Cardiac muscle cell (in vitro differentiated cells and primary cell): Measurements from ENCODE around the gene TPRA1. TPM values are rescaled to one million over a fixed set of nuclear protein-coding genes. Genes with fewer than 3 reads are reported as not detected.

Source experiments
- DNase-seq, 2 donors: peaks; one replicate each; pipeline versions ENCODE4 v3.0.0 to v3.0.0-alpha.2; 2010 to 2017; ENCODE audit warnings: low read depth in 1 of 2, low spot score in 1 of 2
- H3K27ac ChIP-seq: fragments of 200-600 bp; sonication (generic); 2 replicates; pipeline ENCODE4 v1.5.1; 2016
- H3K27me3 ChIP-seq: fragments of 200-600 bp; sonication (generic); 2 replicates; pipeline ENCODE4 v1.6.0; 2016; ENCODE audit warnings: control low read depth
- H3K36me3 ChIP-seq: fragments of 200-600 bp; sonication (generic); 2 replicates; pipeline ENCODE4 v1.5.1; 2016; ENCODE audit warnings: control low read depth
- H3K4me1 ChIP-seq: fragments of 200-600 bp; sonication (generic); 2 replicates; pipeline ENCODE4 v1.8.1; 2017; ENCODE audit warnings: low read depth, mild to moderate bottlenecking, mixed run types
- H3K4me3 ChIP-seq: fragments of 200-600 bp; sonication (generic); 2 replicates; pipeline ENCODE4 v1.5.1; 2016; ENCODE audit warnings: mild to moderate bottlenecking
- H3K9me3 ChIP-seq: fragments of 200-600 bp; sonication (generic); 2 replicates; pipeline ENCODE4 v1.5.1; 2017; ENCODE audit warnings: low read depth, mild to moderate bottlenecking, control low read depth
- polyA plus RNA-seq: library from polyadenylated mRNA; unstranded; fragments of >200 nt; fragmentation: Nextera tagmentation; extraction: Ambion mirVana; gene quantifications from 2 replicates; pipeline ENCODE4 v1.2.1, GENCODE V29; 2016
- total RNA-seq: library from RNA; depleted of rRNA; stranded (reverse); fragments of >200 nt; gene quantifications from 2 replicates; pipeline ENCODE4 v1.2.3, GENCODE V29; 2016
- TF ChIP-seq, protein P1 (sequence below): IDR thresholded peaks from 2 replicates; pipeline ENCODE4 v1.5.1; 2012; ENCODE audit warnings: low read depth, mild to moderate bottlenecking, low read length

TPRA1 gene
- total and polyA plus RNA-seq, 2 experiments from 2014 or later, result 40.7 to 43.3 TPM

DNA sequence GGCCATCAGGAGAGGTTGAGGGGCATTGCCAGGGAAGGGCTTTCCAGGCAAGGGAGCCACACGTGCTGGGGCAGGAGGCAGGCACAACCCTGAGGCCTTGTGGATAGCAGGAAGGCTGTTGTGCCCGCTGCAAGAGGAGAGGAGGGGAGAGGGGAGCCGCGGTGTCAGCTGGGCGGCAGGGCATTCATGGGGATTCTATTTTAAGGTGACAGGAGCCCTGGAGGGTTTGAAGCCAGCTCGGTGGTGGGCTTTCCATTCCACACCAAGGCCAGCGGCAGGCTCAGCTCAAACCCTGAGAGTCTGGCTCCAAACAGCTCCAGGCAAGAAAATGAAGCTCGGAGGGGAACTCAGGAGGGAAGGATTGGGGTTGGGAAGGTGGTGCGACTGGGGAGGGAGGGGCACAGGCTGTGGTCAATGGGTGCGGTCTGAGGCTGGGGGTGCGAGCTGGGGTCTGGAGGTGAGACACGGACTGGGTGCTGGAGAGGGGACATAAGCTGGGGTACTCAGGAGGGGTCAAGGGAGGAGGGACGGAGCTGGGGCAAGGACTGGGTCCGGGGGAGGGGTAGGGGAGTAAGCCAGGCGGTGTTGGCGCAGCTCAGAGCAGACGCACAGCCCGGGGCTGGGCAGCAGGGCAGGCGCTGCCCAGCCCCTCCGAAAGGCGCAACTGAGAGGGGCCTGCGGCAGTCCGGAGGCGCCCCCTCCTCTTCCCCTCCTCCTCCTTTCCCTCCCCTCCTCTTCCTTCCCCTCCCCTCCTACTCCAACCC is 43.4 kb downstream of the TPRA1 start:
- Histone ChIP-seq H3K36me3 (no peaks in the 10 kb centered on the region), H3K27ac (peak overlapping the region; percentile 64), H3K4me3 (peak overlapping the region; percentile 32), H3K9me3 (no peaks in the 10 kb centered on the region), H3K27me3 (no peaks in the 10 kb centered on the region), H3K4me1 (peaks cover 13% of the 10 kb centered on the region)
- peak in 1 of 2 donors; percentile 70 for DNase-seq
- TF ChIP-seq, protein P1, sequence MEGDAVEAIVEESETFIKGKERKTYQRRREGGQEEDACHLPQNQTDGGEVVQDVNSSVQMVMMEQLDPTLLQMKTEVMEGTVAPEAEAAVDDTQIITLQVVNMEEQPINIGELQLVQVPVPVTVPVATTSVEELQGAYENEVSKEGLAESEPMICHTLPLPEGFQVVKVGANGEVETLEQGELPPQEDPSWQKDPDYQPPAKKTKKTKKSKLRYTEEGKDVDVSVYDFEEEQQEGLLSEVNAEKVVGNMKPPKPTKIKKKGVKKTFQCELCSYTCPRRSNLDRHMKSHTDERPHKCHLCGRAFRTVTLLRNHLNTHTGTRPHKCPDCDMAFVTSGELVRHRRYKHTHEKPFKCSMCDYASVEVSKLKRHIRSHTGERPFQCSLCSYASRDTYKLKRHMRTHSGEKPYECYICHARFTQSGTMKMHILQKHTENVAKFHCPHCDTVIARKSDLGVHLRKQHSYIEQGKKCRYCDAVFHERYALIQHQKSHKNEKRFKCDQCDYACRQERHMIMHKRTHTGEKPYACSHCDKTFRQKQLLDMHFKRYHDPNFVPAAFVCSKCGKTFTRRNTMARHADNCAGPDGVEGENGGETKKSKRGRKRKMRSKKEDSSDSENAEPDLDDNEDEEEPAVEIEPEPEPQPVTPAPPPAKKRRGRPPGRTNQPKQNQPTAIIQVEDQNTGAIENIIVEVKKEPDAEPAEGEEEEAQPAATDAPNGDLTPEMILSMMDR, result no peak

DNA sequence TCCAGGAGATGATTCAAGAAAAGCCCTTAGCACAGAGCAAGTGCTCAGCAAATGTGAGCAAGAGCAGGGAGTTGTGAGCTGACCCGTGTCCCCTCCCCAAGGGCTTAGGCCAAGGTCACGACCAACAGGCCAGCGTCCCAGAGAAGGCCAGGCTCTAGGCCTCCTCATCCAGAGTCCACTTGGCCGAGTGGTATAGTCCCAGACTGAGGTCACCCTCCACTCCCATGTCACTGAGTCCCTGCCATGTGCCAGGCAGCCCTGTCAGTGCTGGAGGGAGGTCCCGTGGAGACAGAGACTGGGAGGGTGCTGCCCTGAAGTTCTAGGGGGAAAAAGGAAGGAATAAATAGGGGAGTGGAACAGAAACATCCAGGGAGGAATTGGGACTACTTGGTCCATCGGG is 44.0 kb downstream of the TPRA1 start:
- Histone ChIP-seq H3K4me1 (peaks cover 13% of the 10 kb centered on the region), H3K27ac (peak overlapping the region; percentile 64), H3K4me3 (no peak overlapping the region), H3K9me3 (no peaks in the 10 kb centered on the region), H3K27me3 (no peaks in the 10 kb centered on the region), H3K36me3 (no peaks in the 10 kb centered on the region)
- TF ChIP-seq, protein P1, result no peak
- no peak for DNase-seq

DNA sequence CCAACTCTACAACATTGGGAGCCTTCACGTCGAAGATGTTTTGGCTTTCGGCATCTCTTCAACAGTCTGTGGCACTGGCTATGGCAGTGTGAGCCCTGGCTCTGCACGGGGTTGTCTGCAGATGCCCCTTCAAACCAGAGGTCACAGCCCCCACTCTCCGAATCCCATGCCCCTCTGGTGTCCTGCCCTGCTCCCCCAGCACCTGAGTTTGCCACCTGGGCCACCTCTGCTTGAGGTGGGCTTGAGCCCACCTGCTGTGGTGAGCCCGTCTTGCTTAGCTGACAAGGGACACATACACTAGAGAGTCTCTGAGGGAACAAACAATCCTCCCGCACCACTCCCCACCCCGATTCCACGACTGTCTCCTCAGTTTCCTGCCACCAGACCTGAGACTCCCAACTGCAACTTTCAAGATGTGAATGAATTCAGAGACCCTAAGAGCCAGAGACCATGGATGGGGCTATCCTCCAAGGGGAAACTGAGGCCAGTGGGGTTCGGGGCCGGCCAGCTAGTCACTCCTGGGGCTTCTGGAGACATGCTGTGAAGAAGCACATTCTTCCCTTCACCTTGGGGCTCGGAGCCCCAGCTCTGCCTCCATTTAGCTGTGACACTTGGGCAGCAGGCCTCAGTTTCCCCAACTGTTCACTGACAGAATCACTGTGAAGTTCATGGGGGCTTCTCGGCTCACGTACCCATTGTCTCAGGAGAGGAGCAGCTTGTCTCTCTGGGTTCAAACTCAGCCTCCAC is 44.6 kb downstream of the TPRA1 start:
- no peak for DNase-seq
- TF ChIP-seq, protein P1, result no peak

DNA sequence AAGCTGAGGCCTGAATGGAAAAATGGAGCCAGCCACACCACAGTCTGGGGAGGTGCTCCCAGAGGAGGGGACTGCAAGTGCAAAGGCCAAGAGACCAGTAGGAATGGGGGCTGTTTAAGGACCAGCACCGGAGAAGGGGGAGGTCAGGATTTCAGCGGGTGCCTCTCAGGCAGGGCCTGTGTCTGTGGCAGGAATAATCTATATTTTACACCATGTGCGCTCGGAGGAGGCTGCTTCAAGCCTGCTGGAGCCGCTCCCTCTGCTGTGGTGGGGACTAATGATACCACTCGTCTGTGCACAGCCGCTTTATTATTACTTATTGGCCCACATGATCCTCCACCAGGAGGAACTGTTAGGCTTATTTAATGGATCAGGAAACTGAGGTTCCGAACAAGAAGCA is 45.3 kb downstream of the TPRA1 start:
- Histone ChIP-seq H3K27ac (no peak overlapping the region), H3K36me3 (no peaks in the 10 kb centered on the region), H3K9me3 (no peaks in the 10 kb centered on the region), H3K4me3 (no peak overlapping the region), H3K27me3 (no peaks in the 10 kb centered on the region), H3K4me1 (peaks cover 13% of the 10 kb centered on the region)
- DNase-seq, result no peak
- TF ChIP-seq, protein P1, result no peak

More for the DNA sequence above, 44.6 kb downstream of the TPRA1 start:
- Histone ChIP-seq H3K27ac (no peak overlapping the region), H3K27me3 (no peaks in the 10 kb centered on the region), H3K4me1 (peaks cover 13% of the 10 kb centered on the region), H3K36me3 (no peaks in the 10 kb centered on the region), H3K4me3 (no peak overlapping the region), H3K9me3 (no peaks in the 10 kb centered on the region)

DNA sequence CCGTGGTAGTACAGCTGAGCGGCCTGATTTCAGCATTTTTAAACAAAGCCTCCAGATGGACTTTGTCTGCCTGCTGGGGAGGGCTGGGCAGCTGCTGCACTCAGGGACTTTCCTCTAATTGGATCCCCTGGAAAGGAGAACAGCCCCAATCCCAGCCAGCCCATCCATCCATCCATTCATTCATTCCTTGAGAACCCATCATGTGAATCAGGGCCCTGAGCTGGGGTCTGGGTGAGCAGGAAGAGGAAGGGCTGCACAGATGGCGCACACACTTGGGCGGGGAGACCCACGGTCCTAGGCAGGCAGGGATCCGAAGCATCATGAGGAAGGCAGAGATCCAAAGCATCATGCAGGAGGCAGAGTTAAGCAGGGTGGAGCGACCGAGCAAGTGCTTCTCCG is 45.7 kb downstream of the TPRA1 start:
- H3K4me1 ChIP-seq, result peaks cover 13% of the 10 kb centered on the region
- H3K27ac ChIP-seq, result no peak overlapping the region
- no peak overlapping the region for H3K4me3 ChIP-seq

More for the DNA sequence above, 45.7 kb downstream of the TPRA1 start:
- Histone ChIP-seq H3K9me3 (no peaks in the 10 kb centered on the region), H3K27me3 (no peaks in the 10 kb centered on the region), H3K36me3 (no peaks in the 10 kb centered on the region)
- DNase-seq, result no peak
- TF ChIP-seq, protein P1, result no peak
